Activated CD4-positive, alpha-beta T cell treated with anti-CD3 and anti-CD28 coated beads for 36 hours (primary cell): ENCODE data around the gene GTF2IRD1. TPM values are rescaled to one million over a fixed set of nuclear protein-coding genes. Genes with fewer than 3 reads are reported as not detected.

Experiments
- ATAC-seq: fragments of 200-7000 bp; cut with Tn5 transposase; one replicate; pipeline ENCODE4 v1.10.0; 2021; ENCODE audit warnings: mild to moderate bottlenecking, moderate library complexity
- CTCF ChIA-PET: fragments of 350-600 bp; sonication (Branson Sonifier 250); formaldehyde crosslinking; loops from one replicate; lab custom pipeline; 2021; ENCODE audit warnings: antibody characterized with exemption; lab: Charles Lee
- POLR2A ChIA-PET: fragments of 350-600 bp; sonication (Branson Sonifier 250); formaldehyde crosslinking; loops from one replicate; lab custom pipeline; 2021; ENCODE audit warnings: antibody characterized with exemption, inconsistent platforms; lab: Charles Lee
- DNase-seq: peaks from one replicate; pipeline ENCODE4 v3.0.0-alpha.2; 2020
- H3K27ac Mint-ChIP-seq: one replicate; pipeline ENCODE4 v1.8.0; 2021; ENCODE audit warnings: mixed read lengths
- H3K27me3 Mint-ChIP-seq: one replicate; pipeline ENCODE4 v1.8.0; 2021; ENCODE audit warnings: mixed read lengths
- H3K36me3 Mint-ChIP-seq: one replicate; pipeline ENCODE4 v1.8.0; 2021; ENCODE audit warnings: low read depth, mixed read lengths
- H3K4me1 Mint-ChIP-seq: one replicate; pipeline ENCODE4 v1.8.0; 2021; ENCODE audit warnings: mixed read lengths
- H3K4me3 Mint-ChIP-seq: one replicate; pipeline ENCODE4 v1.8.0; 2021; ENCODE audit warnings: mild to moderate bottlenecking, moderate library complexity, mixed read lengths
- H3K9me3 Mint-ChIP-seq: one replicate; pipeline ENCODE4 v1.8.0; 2021; ENCODE audit warnings: low read depth, mixed read lengths
- intact Hi-C, 2 experiments: fragments of 100-400 bp; cut with DNase I in 1 of 2; cut with micrococcal nuclease in 1 of 2; formaldehyde crosslinking; loops; one replicate each; pipeline versions ENCODE4 v1.14.2 to v1.15.1; 2022 to 2024; cut with DNase I, micrococcal nuclease
- total RNA-seq, 2 experiments: library from RNA; stranded (reverse); gene quantifications; one replicate each; pipeline ENCODE4 v1.2.3, GENCODE V29; 2021

GTF2IRD1 gene
- total RNA-seq, 2 experiments from 2014 or later, result 4.6 to 5.3 TPM

DNA sequence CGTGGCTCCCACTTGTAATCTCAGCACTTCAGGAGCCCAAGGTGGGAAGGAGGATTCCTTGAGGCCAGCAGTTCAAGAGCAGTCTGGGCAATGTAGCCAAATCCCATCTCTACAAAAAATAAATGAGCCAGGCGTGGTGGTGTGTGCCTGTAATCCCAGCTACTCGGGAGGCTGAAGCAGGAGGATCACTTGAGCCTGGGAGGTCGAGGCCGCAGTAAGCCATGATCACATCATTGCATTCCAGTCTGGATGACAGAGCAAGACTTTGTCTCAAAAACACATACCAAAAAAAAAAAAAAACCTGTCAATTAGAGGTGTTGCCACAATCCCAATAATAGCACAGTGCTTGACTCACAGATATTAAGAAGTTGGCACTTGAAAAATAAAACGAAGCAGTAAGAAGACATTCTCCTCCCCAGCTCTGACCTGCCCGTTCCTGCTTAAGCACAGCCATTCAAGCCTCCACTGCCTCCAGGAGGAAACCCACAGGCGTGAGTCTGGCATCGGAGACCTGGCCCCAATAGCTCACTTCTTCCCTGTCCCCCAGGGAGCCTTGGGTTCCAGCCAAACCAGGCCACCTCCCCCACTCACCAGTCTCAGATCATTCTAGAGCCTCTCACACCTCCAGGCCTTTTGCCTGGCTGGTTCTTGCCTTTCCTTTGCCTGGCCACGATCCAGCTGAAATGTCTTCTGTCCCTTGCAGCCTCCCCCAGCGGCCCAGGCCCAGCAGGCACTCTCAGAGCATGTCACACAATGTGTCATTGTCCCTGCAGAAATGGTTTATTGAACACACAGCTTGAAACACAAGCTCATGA is 158.5 kb downstream of the GTF2IRD1 start:
- intact Hi-C loops, result no loop called here
- Mint-ChIP-seq H3K4me1 (peaks cover 13% of the 10 kb centered on the region), H3K9me3 (no peaks in the 10 kb centered on the region), H3K36me3 (no peaks in the 10 kb centered on the region), H3K27ac (no peak overlapping the region), H3K27me3 (no peaks in the 10 kb centered on the region), H3K4me3 (no peak overlapping the region)
- DNase-seq (no peak), ATAC-seq (no peak)
- ChIA-PET CTCF (interaction anchor here (0.6 to 0.7 kb wide), 2 partner anchors 21 to 180 kb away, joined by 3 read pairs; no protein-coding TSS in a partner anchor), POLR2A (interaction anchor here (1.1 kb wide), 1 partner anchor 8 kb away, joined by 3 read pairs; no protein-coding TSS in a partner anchor)

GRCh38 chr7:74615933-74616780 is 162.5 kb downstream of the GTF2IRD1 start:
- Mint-ChIP-seq H3K27me3 (no peaks in the 10 kb centered on the region), H3K4me1 (peaks cover 23% of the 10 kb centered on the region), H3K4me3 (no peak overlapping the region), H3K27ac (peak overlapping the region; percentile 76), H3K36me3 (no peaks in the 10 kb centered on the region), H3K9me3 (no peaks in the 10 kb centered on the region)
- DNase-seq (peak; percentile 34), ATAC-seq (peak; percentile 49)
- ChIA-PET CTCF (interaction anchor here (0.7 to 0.9 kb wide), 2 partner anchors 47 to 253 kb away, joined by 3 read pairs; no protein-coding TSS in a partner anchor), POLR2A (no interaction called here)
- intact Hi-C loops, result no loop called here

DNA sequence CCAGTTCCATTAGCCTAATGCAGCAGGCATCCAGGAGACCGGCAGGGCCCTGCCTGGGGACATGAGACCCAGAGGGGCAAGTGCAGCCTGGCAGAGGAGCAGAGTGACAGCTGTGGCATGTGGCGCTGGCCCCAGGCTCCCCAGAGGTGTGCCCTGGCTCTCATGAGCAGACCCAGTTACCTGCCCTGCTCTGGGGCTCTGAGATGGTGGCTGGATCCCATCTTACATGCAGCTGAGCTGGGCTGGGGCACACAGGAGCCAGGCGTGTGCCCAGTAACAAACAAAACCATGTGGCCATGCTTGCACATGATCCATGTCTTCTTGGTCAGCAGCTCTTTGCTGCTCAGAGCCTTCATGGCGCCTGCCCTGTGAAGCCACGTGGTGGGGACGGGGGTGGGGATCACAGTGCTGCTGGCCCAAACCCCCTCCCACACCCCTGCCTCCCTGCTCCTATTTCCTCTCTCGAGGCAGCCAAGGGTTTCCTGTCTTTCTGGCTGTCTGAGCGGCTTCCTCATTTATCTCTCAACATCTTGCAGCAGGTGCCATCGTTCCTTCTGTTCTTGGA is 163.6 kb downstream of the GTF2IRD1 start:
- H3K27ac Mint-ChIP-seq, result peak overlapping the region; percentile 63

GRCh38 chr7:74619235-74619860 is 165.6 kb downstream of the GTF2IRD1 start:
- intact Hi-C loops, result no loop called here
- no peak for ATAC-seq
- peaks cover 23% of the 10 kb centered on the region for H3K4me1 Mint-ChIP-seq
- no peak overlapping the region for H3K27ac Mint-ChIP-seq
- POLR2A ChIA-PET, result no interaction called here
- H3K4me3 Mint-ChIP-seq, result no peak overlapping the region
- CTCF ChIA-PET, result interaction anchor here (0.6 kb wide), 1 partner anchor 58 kb away, joined by 3 read pairs; no protein-coding TSS in a partner anchor
- no peaks in the 10 kb centered on the region for H3K9me3 Mint-ChIP-seq
- DNase-seq, result no peak
- H3K27me3 Mint-ChIP-seq, result no peaks in the 10 kb centered on the region
- H3K36me3 Mint-ChIP-seq, result no peaks in the 10 kb centered on the region

More for the DNA sequence above, 163.6 kb downstream of the GTF2IRD1 start:
- no peak overlapping the region for H3K4me3 Mint-ChIP-seq
- H3K9me3 Mint-ChIP-seq, result no peaks in the 10 kb centered on the region
- intact Hi-C loops, result no loop called here
- ATAC-seq (peak; percentile 52), DNase-seq (peak; percentile 49)
- H3K4me1 Mint-ChIP-seq, result peaks cover 23% of the 10 kb centered on the region
- CTCF ChIA-PET, result interaction anchor here (0.8 to 1.1 kb wide), 2 partner anchors 13 to 36 kb away, joined by 3 read pairs; no protein-coding TSS in a partner anchor
- no peaks in the 10 kb centered on the region for H3K27me3 Mint-ChIP-seq
- POLR2A ChIA-PET, result no interaction called here
- H3K36me3 Mint-ChIP-seq, result no peaks in the 10 kb centered on the region

- ChIA-PET POLR2A (interaction anchor here (0.6 kb wide), 1 partner anchor 22 kb away, joined by 4 read pairs; no protein-coding TSS in a partner anchor), CTCF (interaction anchor here (0.7 kb wide), 1 partner anchor 52 kb away, joined by 3 read pairs; no protein-coding TSS in a partner anchor)
- H3K36me3 Mint-ChIP-seq, result no peaks in the 10 kb centered on the region
- no peak for DNase-seq
- ATAC-seq, result no peak
- H3K27me3 Mint-ChIP-seq, result no peaks in the 10 kb centered on the region
- intact Hi-C loops, result no loop called here
- no peaks in the 10 kb centered on the region for H3K9me3 Mint-ChIP-seq
- H3K27ac Mint-ChIP-seq, result no peak overlapping the region
- peaks cover 12% of the 10 kb centered on the region for H3K4me1 Mint-ChIP-seq
- H3K4me3 Mint-ChIP-seq, result no peak overlapping the region
Measured at GRCh38 chr7:74622228-74622749, 168.6 kb downstream of the GTF2IRD1 start.

- Mint-ChIP-seq H3K9me3 (no peaks in the 10 kb centered on the region), H3K27me3 (no peaks in the 10 kb centered on the region), H3K36me3 (no peaks in the 10 kb centered on the region), H3K4me1 (peaks cover 3% of the 10 kb centered on the region), H3K4me3 (no peak overlapping the region), H3K27ac (no peak overlapping the region)
- ChIA-PET CTCF (interaction anchor here (0.6 to 0.7 kb wide), 2 partner anchors 10 to 20 kb away, joined by 3 to 4 read pairs; no protein-coding TSS in a partner anchor), POLR2A (no interaction called here)
- no peak for DNase-seq
- intact Hi-C loops, result no loop called here
- no peak for ATAC-seq
Measured at GRCh38 chr7:74623135-74623534, 169.4 kb downstream of the GTF2IRD1 start.

DNA sequence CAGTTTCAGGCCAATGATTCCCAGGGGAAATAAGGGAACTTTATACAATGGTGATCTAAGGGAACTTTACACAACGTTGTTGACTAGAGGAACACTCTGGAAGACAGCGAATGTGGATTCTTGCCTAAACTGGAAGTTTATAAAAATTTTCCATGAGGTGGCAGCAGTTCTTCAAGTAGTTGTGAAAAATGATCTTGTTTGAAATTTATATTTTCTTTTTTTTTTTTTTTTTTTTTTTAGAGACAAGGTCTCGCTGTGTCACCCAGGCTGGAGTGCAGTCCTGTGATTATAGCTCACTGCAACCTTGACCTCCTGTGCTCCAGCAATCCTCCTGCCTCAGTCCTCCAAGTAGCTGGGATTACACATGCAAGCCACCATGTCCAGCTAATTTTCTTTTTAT is 171.7 kb downstream of the GTF2IRD1 start:
- intact Hi-C loops, result no loop called here
- Mint-ChIP-seq H3K4me1 (peaks cover 2% of the 10 kb centered on the region), H3K27ac (no peak overlapping the region), H3K4me3 (no peak overlapping the region), H3K9me3 (no peaks in the 10 kb centered on the region), H3K36me3 (no peaks in the 10 kb centered on the region), H3K27me3 (no peaks in the 10 kb centered on the region)
- CTCF ChIA-PET, result interaction anchor here (0.6 kb wide), 1 partner anchor 1103 kb away, joined by 3 read pairs; no protein-coding TSS in a partner anchor
- POLR2A ChIA-PET, result interaction anchor here (0.7 kb wide), 1 partner anchor 424 kb away, joined by 5 read pairs; no protein-coding TSS in a partner anchor
- DNase-seq, result no peak
- ATAC-seq, result peak; percentile 16

DNA sequence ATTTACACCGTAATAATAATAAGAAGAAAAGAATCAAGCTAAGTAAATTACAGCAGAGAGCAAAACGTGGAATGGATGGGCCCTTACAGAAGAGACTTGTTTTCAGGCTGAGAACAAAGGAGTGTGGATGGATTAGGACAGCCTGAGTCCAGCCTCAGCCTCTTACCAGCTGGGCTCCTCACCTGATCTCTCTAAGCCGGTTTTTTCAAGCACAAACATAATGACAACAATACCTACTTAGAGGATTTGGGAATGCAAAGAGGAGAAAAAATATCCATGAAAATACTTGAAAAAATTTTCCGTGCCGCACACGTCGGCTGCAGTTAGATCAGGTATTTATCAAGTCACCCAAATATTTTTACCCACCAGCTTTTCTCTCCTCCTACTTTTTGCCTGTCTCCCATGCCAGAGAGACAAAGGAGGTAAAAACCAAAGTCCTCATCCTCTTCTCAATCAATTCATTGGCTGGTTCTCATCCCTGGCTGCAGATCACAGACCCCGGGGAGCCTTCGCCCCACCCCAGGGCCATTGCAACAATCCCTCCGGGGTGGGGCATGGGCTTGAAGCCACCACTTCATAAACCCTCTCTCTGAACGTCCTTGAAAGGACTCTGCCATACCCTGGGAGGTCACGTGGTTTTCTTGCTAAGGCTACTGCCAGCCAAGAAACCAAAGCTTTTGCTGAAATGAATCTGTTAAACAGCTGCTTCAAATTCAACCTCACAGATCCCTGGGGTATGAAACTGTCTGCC is 174.1 kb downstream of the GTF2IRD1 start:
- no peak overlapping the region for H3K4me3 Mint-ChIP-seq
- ChIA-PET POLR2A (no interaction called here), CTCF (interaction anchor here (0.6 kb wide), 1 partner anchor 309 kb away, joined by 3 read pairs; no protein-coding TSS in a partner anchor)
- no peaks in the 10 kb centered on the region for H3K27me3 Mint-ChIP-seq
- ATAC-seq, result peak; percentile 42
- no peaks in the 10 kb centered on the region for H3K9me3 Mint-ChIP-seq
- H3K4me1 Mint-ChIP-seq, result peaks cover 2% of the 10 kb centered on the region
- H3K36me3 Mint-ChIP-seq, result no peaks in the 10 kb centered on the region
- H3K27ac Mint-ChIP-seq, result no peak overlapping the region
- DNase-seq, result no peak
- intact Hi-C loops, result no loop called here

GRCh38 chr7:74632505-74632904 is 178.8 kb downstream of the GTF2IRD1 start:
- H3K4me1 Mint-ChIP-seq, result no peaks in the 10 kb centered on the region
- DNase-seq, result no peak
- no peaks in the 10 kb centered on the region for H3K36me3 Mint-ChIP-seq
- ATAC-seq, result no peak
- H3K4me3 Mint-ChIP-seq, result no peak overlapping the region
- H3K27me3 Mint-ChIP-seq, result no peaks in the 10 kb centered on the region
- no peaks in the 10 kb centered on the region for H3K9me3 Mint-ChIP-seq
- intact Hi-C loops, result no loop called here
- ChIA-PET CTCF (interaction anchor here (0.6 kb wide), 1 partner anchor 21 kb away, joined by 3 read pairs; no protein-coding TSS in a partner anchor), POLR2A (no interaction called here)
- H3K27ac Mint-ChIP-seq, result no peak overlapping the region

DNA sequence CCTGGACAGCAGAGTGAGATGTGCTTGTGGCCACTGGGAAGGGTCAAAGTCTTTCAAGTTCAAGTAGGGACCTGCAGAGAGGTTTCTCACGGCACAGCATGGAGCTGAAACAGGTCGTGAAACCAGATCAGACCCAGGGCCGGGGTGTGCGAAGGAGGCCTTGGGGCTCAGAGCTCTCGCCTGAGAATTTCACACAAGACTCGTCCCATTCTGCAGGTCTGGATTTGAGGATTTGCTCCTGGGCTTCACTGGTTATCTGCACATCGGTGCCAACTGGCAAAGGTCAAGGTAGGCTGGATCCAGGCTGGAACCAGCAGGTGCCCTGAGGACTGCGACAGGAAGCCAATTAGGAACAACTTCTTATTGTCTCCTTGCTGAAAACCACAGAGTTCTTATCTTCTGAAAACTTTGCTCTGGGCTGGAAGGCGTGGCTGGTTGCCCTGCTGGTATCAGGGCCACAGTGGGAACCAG is 179.8 kb downstream of the GTF2IRD1 start:
- Mint-ChIP-seq H3K4me3 (no peak overlapping the region), H3K27ac (no peak overlapping the region), H3K36me3 (no peaks in the 10 kb centered on the region), H3K4me1 (no peaks in the 10 kb centered on the region), H3K9me3 (no peaks in the 10 kb centered on the region), H3K27me3 (no peaks in the 10 kb centered on the region)
- ChIA-PET CTCF (interaction anchor here (0.6 kb wide), 1 partner anchor 30 kb away, joined by 4 read pairs; no protein-coding TSS in a partner anchor), POLR2A (no interaction called here)
- intact Hi-C loops, result no loop called here
- no peak for ATAC-seq
- no peak for DNase-seq
